Right renal cortex interstitium (tissue), 3 donors: ENCODE measurements around the gene ANKMY2. TPM values are rescaled to one million over a fixed set of nuclear protein-coding genes. Genes with fewer than 3 reads are reported as not detected.
"Not testable (repeated sequence)": the region's sequence is repeated elsewhere in the genome, so short reads cannot be mapped to it uniquely, and the experiment has no call there.

Experiments used
- DNase-seq, 3 donors: peaks; one replicate each; pipeline ENCODE4 v3.0.0-alpha.2; 2013; ENCODE audit warnings: low read depth in 3 of 3, low spot score in 2 of 3
- polyA plus RNA-seq, 3 donors: library from polyadenylated mRNA; unstranded; fragments of 120-200 nt; gene quantifications; one replicate each; pipeline ENCODE4 v1.2.1, GENCODE V29; 2013; ENCODE audit not compliant: insufficient read length in 3 of 3

The ANKMY2 gene
- 10 to 100 TPM; 33.3 to 36.2 (median 36.0) TPM for polyA plus RNA-seq

DNA sequence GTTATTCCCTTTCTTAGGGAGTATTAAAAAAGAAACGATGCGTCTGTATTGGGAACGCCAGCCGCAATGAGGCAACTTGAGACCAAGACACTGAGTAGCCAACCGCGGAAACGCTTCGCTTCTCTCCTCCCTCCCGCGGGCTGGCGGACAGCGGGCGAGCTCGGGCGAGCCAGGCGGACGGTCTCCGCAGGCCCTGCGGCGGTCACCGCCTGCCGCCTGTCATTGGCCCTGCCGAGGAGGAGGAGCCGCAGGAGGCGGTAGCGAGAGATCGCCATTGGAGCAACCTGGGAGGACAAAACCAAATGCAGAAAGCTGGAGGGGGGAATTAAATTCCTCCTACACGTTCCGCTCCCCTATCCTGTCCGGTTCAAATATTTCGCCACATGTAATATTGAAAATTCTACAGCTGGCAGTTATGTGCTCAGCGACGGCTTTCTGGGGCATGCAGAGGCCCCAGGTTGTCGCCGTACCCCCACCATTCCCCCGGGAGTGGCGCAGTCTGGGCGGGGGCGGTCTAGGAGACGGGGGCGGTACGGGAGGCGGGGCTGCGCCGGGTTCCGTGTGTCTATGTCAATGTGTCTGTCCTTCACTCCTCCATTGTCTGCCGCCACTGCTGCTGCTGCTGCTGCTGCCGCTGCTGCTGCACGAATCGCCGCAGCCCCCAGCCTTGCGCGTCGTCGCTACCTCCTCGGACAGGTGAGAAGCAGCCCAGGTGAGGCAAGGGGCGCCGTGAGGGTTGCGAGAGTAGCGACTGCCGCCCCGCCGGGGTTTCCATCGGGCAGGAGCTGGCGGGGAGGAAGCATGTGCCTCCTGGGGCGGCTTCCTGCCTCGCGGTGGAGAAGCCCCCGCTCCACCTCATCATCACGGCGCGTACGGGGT, at the start of gene ANKMY2, which contains the start of gene BZW2:
Gene ANKMY2 (minus strand): TSS at position 162 of the 879 bp plus-strand sequence. CDS start 181 bp downstream, outside the sequence.
Gene BZW2 (plus strand): TSS at position 589 of the 879 bp plus-strand sequence. CDS start 19,263 bp downstream, outside the sequence.
- peak; percentile 89 to 93 (median 89) for DNase-seq

GRCh38 chr7:16694806-16695205, 49.3 kb upstream of the ANKMY2 start:
- no peak for DNase-seq

DNA sequence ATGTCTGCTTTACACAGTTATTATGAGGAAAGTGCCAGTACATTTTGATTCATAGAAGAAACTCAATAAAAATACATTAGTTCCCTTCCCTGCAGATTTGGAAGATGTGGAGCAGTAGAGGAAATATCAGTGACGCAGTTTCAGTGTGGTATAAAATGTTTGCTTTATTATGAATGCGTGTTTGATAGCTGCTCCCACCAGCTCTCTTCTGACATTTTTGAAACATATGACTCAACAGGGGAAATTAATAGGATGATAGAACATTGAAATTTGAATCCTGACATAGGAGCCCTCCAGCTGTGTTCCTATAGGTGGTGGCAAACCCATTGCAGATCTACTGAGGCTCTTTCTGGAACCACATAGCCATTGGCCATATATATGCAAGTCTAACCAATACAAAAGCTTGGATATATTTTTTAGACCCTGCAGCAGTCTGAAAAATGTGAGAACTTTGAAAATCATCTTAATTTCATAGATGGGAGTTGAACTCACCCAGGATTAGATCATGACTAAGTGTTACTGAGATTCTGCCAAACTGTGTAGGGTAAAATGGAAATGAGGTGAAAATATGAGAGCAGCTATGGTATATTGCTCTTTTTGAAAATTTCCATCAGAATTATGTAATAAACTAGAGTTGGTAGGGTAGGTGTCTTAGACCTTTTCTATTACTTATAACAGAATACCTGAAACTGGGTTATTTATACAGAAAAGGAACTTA, 48.2 kb upstream of the ANKMY2 start:
- DNase-seq = no peak

GRCh38 chr7:16691241-16691640, 45.7 kb upstream of the ANKMY2 start:
- DNase-seq = no peak

DNA sequence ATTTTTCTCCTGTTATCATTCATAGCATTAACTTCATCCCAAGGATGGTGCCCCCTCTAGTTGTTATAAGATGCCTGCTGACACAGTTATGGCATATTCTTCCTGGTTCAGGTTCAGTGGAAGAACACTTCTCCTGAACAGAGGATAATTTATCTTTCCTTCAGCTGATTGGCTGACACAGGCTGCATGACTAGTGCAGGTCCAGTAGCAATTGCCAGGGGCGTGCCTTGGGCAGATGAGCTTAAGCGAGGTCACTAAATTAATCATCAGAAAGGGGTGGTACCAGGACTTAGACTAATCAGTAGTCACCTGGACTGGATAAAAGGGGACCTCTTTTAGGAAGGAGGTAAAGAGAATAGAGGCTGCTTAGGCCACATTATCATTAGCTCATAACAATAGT, 42.7 kb upstream of the ANKMY2 start:
- DNase-seq = no peak

- no peak for DNase-seq
Observed at GRCh38 chr7:16685535-16685934, 40.0 kb upstream of the ANKMY2 start.

GRCh38 chr7:16684935-16685334, 39.4 kb upstream of the ANKMY2 start:
- no peak for DNase-seq

DNA sequence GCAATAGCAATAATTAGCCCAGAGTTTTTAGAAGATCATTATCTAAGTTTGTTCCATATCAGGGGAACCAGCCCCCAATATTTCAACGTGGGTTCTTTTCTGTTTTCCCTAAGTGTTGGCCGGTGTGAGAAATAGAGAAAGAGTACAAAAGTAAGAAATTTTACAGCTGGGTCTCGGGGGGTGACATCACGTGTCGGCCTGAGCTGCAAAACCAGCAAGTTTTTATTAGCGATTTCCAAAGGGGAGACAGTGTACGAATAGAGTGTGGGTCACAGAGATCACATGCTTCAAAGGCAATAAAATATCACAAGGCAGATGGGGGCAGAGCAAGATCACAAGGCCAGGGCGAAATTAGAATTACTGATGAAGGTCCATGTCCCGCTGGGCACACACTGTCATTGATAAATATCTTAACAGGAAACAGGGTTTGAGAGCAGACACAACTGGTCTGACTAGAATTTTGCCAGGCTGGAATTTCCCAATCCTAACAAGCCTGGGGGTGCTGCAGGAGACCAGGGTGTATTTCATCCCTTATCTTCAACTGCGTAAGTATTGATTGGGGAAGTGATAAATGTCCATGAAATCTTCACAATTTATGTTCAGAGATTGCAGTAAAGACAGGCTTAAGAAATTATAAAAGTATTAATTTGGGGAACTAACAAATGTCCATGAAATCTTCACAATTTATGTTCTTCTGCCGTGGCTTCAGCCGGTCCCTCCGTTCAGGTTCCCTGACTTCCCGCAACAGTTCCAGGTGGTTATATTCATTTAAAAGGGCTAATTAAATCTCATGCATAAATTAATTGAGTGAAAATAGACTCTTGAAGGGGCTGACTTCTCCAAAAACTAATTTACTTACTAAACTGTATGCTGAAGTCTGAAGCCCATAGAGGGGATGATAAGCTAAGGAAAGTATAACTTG, 33.4 kb upstream of the ANKMY2 start:
- not testable (repeated sequence) for DNase-seq

GRCh38 chr7:16677978-16678494, 32.5 kb upstream of the ANKMY2 start:
- DNase-seq = no peak

- no peak for DNase-seq
Observed at GRCh38 chr7:16675277-16675676, 29.7 kb upstream of the ANKMY2 start.

DNA sequence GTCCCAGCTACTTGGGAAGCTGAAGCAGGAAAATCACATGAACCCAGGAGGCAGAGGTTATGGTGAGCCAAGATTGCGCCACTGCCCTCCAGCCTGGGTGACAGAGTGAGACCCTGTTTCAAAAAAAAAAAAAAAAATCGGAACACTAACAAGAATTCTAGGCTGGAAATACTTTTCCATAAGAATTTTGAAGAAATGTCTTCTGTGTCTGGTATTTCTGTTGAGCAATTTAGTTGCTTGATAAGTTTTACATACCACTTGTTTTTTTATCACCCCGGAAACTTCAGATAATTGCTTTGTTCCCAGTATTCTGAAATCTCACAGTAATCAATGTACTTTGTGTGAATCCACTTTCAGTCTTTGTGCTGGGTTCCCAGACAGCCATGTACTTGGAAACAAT, 26.3 kb upstream of the ANKMY2 start:
- no peak for DNase-seq

DNA sequence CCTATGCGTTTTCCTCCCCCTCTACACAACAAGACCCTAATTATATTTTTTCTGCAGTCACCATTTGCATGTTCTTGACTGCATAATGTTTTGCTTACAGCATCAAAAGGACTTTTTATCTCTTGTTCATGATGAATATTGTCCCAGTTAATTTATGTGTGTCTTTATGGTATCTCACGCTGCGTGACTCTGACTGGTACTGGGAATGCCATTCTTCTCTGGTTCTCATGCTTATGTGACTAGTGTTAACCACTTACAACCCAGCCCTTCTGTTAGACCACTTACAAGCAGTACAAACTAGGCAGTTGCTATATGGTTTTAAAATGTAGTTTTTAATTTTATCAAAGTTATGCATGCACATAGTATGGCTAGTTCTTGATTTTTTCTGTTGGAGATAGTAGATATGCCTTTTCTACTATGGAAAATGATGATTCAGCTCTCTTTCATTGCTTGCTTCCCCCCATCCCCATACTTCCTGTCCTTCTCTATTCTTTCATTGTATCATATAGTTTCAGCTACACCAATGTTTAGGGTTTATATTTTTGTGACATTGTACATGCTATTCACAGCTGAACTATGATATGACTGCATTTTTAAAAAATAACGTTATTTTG, 25.3 kb upstream of the ANKMY2 start:
- DNase-seq = no peak

DNA sequence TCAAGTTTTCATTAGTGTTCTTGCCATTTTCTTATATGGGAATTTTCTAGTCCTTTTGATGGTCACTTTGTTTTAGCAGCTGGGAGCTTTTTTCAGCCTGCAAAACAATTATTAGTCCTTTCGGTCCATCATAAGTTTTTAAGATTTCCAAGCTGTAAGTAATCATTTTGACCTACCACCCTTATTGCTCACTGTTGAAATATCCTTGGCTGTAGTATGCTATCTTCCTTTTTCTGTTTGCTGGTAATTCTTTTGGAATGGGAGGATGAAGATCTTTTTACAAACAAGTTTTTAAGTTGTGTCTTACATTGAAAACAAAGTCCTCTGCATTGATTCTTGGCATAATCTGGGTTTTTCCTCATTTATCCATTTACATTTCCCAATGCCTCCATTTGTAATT, 24.5 kb upstream of the ANKMY2 start:
- no peak for DNase-seq

DNA sequence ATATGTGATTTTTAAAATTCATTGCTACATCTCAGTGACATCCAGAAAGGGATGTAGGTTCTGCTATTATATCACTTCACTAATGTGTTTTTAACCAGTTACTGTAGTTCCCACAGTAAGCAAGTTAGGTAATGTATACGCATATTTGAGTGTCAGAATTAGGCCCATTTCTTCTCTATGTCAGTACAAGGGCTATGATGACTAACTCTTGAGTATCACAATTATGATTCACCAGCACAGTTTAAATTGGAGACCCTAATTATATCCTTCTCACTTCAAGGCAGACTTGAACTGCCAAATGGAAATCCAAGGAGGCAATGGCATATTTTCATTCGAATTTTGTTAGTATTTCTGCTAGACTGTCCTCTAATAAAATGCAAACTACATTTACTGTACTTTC, 24.0 kb upstream of the ANKMY2 start:
- DNase-seq = no peak

DNA sequence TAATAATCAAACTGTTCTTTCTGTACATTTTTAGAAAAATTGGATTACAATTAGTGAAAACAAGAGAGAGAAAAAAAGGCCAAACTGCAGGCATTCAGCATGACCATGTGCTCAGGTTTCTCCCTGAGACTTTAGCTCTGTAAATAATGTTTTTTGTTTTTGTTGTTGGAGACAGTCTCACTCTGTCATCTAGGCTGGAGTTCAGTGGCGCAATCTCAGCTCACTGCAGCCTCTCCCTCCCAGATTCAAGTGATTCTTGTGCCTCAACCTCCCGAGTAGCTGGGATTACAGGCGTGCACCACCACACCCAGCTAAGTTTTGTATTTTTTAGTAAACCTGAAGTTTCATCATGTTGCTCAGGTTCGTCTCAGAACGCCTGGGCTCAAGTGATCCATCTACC, 23.4 kb upstream of the ANKMY2 start:
- no peak for DNase-seq

DNA sequence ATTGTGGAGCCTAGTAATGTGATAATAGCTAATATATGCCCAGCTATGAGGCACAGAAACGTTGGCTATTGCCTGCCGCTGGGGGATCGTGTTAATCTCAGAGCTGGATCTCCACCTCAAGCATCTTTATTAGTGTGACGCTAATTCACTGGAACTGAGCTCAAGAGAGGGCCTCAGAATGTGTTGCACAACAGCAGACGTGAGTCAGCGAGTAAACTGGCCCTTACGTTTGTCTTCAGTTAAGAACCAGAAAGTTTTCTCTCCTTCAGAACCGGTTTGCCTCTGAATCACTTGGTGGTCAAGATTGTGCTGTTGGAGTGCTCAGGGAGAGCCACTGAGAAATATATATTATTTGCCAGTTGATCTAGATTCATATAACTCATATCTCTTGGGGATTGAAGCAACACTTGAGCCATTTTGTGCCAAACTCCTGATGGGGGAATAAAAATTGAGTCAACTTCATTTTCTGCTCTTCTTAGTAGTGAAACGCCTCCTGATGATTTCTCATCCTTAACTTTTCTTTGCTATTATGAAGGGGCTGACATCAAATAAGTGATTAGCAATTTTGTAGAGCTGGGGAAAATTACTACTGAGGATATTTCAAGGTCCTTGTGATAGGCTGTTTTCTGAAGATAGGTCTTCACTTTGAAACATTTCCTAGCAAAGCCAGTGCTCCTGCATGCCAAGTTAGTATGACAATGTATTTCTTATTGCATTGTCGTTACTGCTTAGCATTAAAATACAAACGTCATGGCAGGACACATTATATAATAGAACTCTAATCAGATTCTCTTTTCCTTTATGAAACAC, 22.7 kb upstream of the ANKMY2 start:
- no peak for DNase-seq

- DNase-seq = no peak
Observed at GRCh38 chr7:16667355-16667754, 21.8 kb upstream of the ANKMY2 start.

DNA sequence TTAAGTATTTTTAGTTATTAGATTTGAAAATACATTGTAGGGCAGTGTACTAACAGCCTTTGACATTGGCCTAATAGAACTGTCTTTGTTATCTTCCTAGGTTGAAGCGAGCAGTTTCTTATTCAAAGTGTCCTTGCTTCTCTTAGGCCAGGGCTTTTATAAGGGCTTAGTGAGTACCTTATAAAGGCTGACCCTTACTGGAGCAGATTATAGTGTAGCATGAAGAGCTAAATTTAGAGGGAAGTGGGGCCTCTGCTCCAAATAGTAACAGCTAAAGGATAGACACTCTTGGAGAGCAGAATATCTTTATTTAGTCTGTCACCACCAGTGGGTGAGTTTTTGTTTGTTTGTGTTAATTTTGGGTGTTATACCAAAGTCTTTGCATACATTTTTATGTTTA, 16.4 kb upstream of the ANKMY2 start:
- DNase-seq = no peak
